Ovary (tissue), 9 donors: Measurements from ENCODE around the gene SLC5A6. TPM values are rescaled to one million over a fixed set of nuclear protein-coding genes. Genes with fewer than 3 reads are reported as not detected.

Experiments
- DNase-seq, 5 donors: peaks; one replicate each; pipeline ENCODE4 v3.0.0-alpha.2; 2019 to 2020
- H3K27ac ChIP-seq, 2 donors: fragments of 200-600 bp; one replicate each; pipeline versions ENCODE4 v1.5.1 to v1.8.0; 2019 to 2022
- H3K27me3 ChIP-seq: fragments of 200-600 bp; one replicate; pipeline ENCODE4 v1.8.0; 2022
- H3K36me3 ChIP-seq: fragments of 200-600 bp; sonication (generic); one replicate; pipeline ENCODE4 v1.5.1; 2019
- H3K4me1 ChIP-seq: one replicate; pipeline ENCODE4 v1.8.1; 2013; ENCODE audit warnings: mild to moderate bottlenecking, moderate library complexity; ENCODE audit not compliant: insufficient read depth
- H3K4me3 ChIP-seq: fragments of 200-600 bp; sonication (generic); one replicate; pipeline ENCODE4 v1.5.1; 2017
- H3K9me3 ChIP-seq, 2 donors: fragments of 200-600 bp in 1 of 2; sonication (generic) in 1 of 2; one replicate each; pipeline versions ENCODE4 v1.5.1 to v1.8.1; 2013 to 2019; ENCODE audit warnings: mild to moderate bottlenecking in 1 of 2, moderate library complexity in 1 of 2
- CTCF ChIP-seq, 3 donors: fragments of 450-650 bp in 2 of 3; fragments of 200-600 bp in 1 of 3; IDR thresholded peaks; one replicate each; pipeline versions ENCODE4 v1.5.1 to v1.8.0; 2016 to 2022; ENCODE audit warnings: antibody characterized with exemption in 3 of 3, mild to moderate bottlenecking in 1 of 3
- EP300 ChIP-seq: sonication (generic); formaldehyde crosslinking; IDR thresholded peaks from one replicate; pipeline ENCODE4 v1.6.1; 2017; ENCODE audit warnings: antibody characterized with exemption
- POLR2A ChIP-seq: fragments of 450-650 bp; IDR thresholded peaks from one replicate; pipeline ENCODE4 v1.6.1; 2017; ENCODE audit warnings: antibody characterized with exemption, mild to moderate bottlenecking, moderate library complexity
- WGBS, 3 donors: extraction: QIAGEN DNeasy Blood & Tissue Kit in 1 of 3; methylation state at CpG; one replicate each; pipeline versions ENCODE4 v1.1.5 to v1.1.7; 2013 to 2017; 5-methylcytosine and 5-hydroxymethylcytosine counted together
- intact Hi-C, 4 donors: fragments of 100-400 bp; cut with DNase I; formaldehyde crosslinking; loops; one replicate each; pipeline versions ENCODE4 v1.11.0 to v1.15.1; 2022 to 2023
- polyA plus RNA-seq, 2 donors: library from polyadenylated mRNA; stranded (reverse); fragments of 200-250 nt in 1 of 2; fragments of 350-450 nt in 1 of 2; fragmentation: Illumina TruSeq in 1 of 2; extraction: RNeasy Lipid Tissue Mini Kit (QIAGEN cat#74804) in 1 of 2; gene quantifications; one replicate each; pipeline ENCODE4 v1.2.3, GENCODE V29; 2013 to 2014
- total RNA-seq, 7 donors: library from RNA; depleted of rRNA in 2 of 7; stranded (reverse); fragments of >200 nt in 2 of 7; fragmentation: NEBNext Ultra II Directional in 3 of 7; extraction: Animal tissue kit (Norgen Biotek cat#: 25700) in 3 of 7; gene quantifications; one replicate each; pipeline versions ENCODE4 v1.1.0 to v1.2.4, GENCODE V29; 2016 to 2023
- donor health status: DM: no; HTN: no; CAD: no; lungs with moderate emphysema.
- donor health status: DM: no; HTN: no; CAD: no.
- donor health status: Bipolar disorder and iron deficiency.
- donor health status: DM: yes; HTN: yes; CAD: no.
- donor health status: DM: no; HTN: no; CAD: no.
- donor health status: DM: yes; HTN: yes; CAD: no.

SLC5A6 gene
- total and polyA plus RNA-seq, 9 donors, result 11.2 to 37.9 (median 19.2) TPM

- TF ChIP-seq CTCF (IDR thresholded peaks at IDR 0.05) (no peak), EP300 (no peak), POLR2A (no peak)
- no peak for DNase-seq
- Histone ChIP-seq H3K4me1 (peaks cover 3% of the 10 kb centered on the region), H3K36me3 (no peaks in the 10 kb centered on the region), H3K9me3 (no peaks in the 10 kb centered on the region), H3K27ac (no peak overlapping the region), H3K27me3 (no peaks in the 10 kb centered on the region), H3K4me3 (no peak overlapping the region)
- intact Hi-C loops, result no loop called here
- WGBS, 3 donors, result 78 to 81% (median 79%) methylated on average over 4 of the region's 4 CpGs
Measured at GRCh38 chr2:27218614-27219013, 6.5 kb upstream of the SLC5A6 start.

GRCh38 chr2:27217173-27218121 is 5.4 kb upstream of the SLC5A6 start, which contains the start of gene CAD:
TSS of gene CAD (plus strand) at chr2:27217369. CDS start at chr2:27217552, 183 bp downstream.
- TF ChIP-seq CTCF (IDR thresholded peaks at IDR 0.05) (peak; percentile 21 to 55 (median 31)), POLR2A (no peak), EP300 (no peak)
- Histone ChIP-seq H3K4me3 (peak within 1 kb of the TSS; percentile 67), H3K4me1 (peaks cover 8% of the 10 kb centered on the region), H3K36me3 (no peaks in the 10 kb centered on the region), H3K27ac (peak within 1 kb of the TSS in 1 of 2 donors; percentile 10), H3K27me3 (no peaks in the 10 kb centered on the region), H3K9me3 (no peaks in the 10 kb centered on the region)
- 0 to 1% (median 1%) methylated on average over 71 to 72 of the region's 72 CpGs for WGBS, 3 donors
- peak; percentile 79 to 91 (median 87) for DNase-seq
- intact Hi-C loops, result no loop called here

GRCh38 chr2:27216416-27217137 is 4.5 kb upstream of the SLC5A6 start:
- peaks cover 8% of the 10 kb centered on the region for H3K4me1 ChIP-seq
- H3K27me3 ChIP-seq, result no peaks in the 10 kb centered on the region
- H3K36me3 ChIP-seq, result no peaks in the 10 kb centered on the region
- no peak for TF ChIP-seq POLR2A
- TF ChIP-seq EP300, result no peak
- no peak for TF ChIP-seq CTCF (IDR thresholded peaks at IDR 0.05)
- WGBS, 3 donors, result 77 to 79% (median 79%) methylated on average over 13 of the region's 13 CpGs
- peak overlapping the region; percentile 67 for H3K4me3 ChIP-seq
- H3K27ac ChIP-seq, result peak overlapping the region in 1 of 2 donors; percentile 10
- no peaks in the 10 kb centered on the region for H3K9me3 ChIP-seq
- no peak for DNase-seq
- intact Hi-C loops, result no loop called here

- H3K36me3 ChIP-seq, result no peaks in the 10 kb centered on the region
- H3K9me3 ChIP-seq, result no peaks in the 10 kb centered on the region
- H3K4me1 ChIP-seq, result peaks cover 8% of the 10 kb centered on the region
- H3K27me3 ChIP-seq, result no peaks in the 10 kb centered on the region
- 91 to 95% (median 94%) methylated on average over 3 of the region's 3 CpGs for WGBS, 3 donors
- no peak overlapping the region for H3K4me3 ChIP-seq
- intact Hi-C loops, result no loop called here
- no peak overlapping the region for H3K27ac ChIP-seq
- TF ChIP-seq EP300 (no peak), POLR2A (no peak), CTCF (IDR thresholded peaks at IDR 0.05) (no peak)
- DNase-seq, result no peak
Measured at GRCh38 chr2:27214941-27215340, 2.9 kb upstream of the SLC5A6 start.
